Ovary (tissue), 3 donors: ENCODE results near the gene FRMD5.

Experiments
- CTCF ChIP-seq, 3 donors: fragments of 450-650 bp in 2 of 3; fragments of 200-600 bp in 1 of 3; IDR thresholded peaks; one replicate each; pipeline versions ENCODE4 v1.5.1 to v1.8.0; 2016 to 2022; ENCODE audit warnings: antibody characterized with exemption in 3 of 3, mild to moderate bottlenecking in 1 of 3
- POLR2A ChIP-seq: fragments of 450-650 bp; IDR thresholded peaks from one replicate; pipeline ENCODE4 v1.6.1; 2017; ENCODE audit warnings: antibody characterized with exemption, mild to moderate bottlenecking, moderate library complexity
- donor health status: DM: no; HTN: no; CAD: no.

DNA sequence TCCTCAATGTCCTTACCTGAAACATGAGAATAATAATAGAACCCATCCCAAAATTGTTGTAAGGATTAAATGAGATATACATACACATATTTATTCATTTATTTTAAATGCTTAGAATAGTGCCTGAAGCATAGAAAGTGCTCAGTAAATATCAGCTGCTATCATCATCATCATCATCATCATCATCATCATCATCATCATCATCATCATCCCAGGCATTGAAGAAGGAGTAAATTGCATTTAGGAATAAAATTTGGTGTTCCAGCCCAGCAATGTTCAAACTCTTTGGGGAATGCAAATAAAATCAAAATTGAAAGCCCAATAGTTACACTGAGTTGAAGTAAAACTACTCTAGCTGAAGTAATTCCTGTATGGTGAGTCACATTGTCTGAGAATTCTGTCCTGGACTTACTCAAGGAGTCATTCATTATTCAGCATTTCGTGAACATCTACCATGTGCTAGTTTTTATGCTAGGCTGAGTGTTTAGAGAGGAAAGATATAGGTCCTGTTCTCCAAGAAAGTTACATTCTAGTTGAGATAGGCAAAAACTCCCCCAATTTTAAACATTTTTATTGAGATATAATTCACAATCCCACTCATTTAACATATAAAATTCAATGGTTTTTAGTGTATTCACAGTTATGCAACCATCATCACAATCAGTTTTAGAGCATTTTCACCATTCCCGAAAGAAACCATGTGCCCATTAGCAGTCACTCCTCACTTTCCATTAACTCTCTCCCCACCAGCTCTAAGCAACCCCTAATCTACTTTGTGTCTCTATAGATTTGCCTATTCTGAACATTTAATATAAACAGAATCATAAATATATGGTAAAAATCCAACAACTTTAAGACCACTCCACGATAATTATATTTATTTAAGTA lies 107.2 kb downstream of the FRMD5 start:
- no peak for TF ChIP-seq CTCF (IDR thresholded peaks at IDR 0.05)
- no peak for TF ChIP-seq POLR2A
